GM12891 (cell line): ENCODE measurements around the gene MAB21L4.

Source experiments
- DNase-seq: peaks from one replicate; pipeline ENCODE4 v3.0.0; 2011; ENCODE audit warnings: low spot score; ENCODE audit not compliant: insufficient read length
- FAIRE-seq: peaks from 2 replicates; lab custom pipeline; 2011; peaks lifted over from hg19 to GRCh38; lab: Jason Lieb, UNC
- PAX5 ChIP-seq: IDR thresholded peaks from 2 replicates; pipeline ENCODE4 v1.6.1; 2011; ENCODE audit warnings: low read length, moderate library complexity, mild to moderate bottlenecking; ENCODE audit not compliant: insufficient read depth, severe bottlenecking
- POLR2A ChIP-seq: IDR thresholded peaks from 2 replicates; pipeline ENCODE4 v1.6.1; 2011; ENCODE audit warnings: low read depth, low read length, control low read depth
- POLR2AphosphoS5 ChIP-seq: IDR thresholded peaks from 2 replicates; pipeline ENCODE4 v1.6.1; 2011; ENCODE audit warnings: low read depth, low read length, control low read depth
- POU2F2 ChIP-seq: IDR thresholded peaks from 2 replicates; pipeline ENCODE4 v1.6.1; 2011; ENCODE audit warnings: low read depth, mild to moderate bottlenecking, control low read depth, low read length, moderate library complexity
- SPI1 ChIP-seq: IDR thresholded peaks from 2 replicates; pipeline ENCODE4 v1.6.1; 2011; ENCODE audit warnings: low read depth, low read length, control low read depth
- TAF1 ChIP-seq: IDR thresholded peaks from 2 replicates; pipeline ENCODE4 v1.6.1; 2011; ENCODE audit warnings: low read depth, low read length, control low read depth

MAB21L4 gene

DNA sequence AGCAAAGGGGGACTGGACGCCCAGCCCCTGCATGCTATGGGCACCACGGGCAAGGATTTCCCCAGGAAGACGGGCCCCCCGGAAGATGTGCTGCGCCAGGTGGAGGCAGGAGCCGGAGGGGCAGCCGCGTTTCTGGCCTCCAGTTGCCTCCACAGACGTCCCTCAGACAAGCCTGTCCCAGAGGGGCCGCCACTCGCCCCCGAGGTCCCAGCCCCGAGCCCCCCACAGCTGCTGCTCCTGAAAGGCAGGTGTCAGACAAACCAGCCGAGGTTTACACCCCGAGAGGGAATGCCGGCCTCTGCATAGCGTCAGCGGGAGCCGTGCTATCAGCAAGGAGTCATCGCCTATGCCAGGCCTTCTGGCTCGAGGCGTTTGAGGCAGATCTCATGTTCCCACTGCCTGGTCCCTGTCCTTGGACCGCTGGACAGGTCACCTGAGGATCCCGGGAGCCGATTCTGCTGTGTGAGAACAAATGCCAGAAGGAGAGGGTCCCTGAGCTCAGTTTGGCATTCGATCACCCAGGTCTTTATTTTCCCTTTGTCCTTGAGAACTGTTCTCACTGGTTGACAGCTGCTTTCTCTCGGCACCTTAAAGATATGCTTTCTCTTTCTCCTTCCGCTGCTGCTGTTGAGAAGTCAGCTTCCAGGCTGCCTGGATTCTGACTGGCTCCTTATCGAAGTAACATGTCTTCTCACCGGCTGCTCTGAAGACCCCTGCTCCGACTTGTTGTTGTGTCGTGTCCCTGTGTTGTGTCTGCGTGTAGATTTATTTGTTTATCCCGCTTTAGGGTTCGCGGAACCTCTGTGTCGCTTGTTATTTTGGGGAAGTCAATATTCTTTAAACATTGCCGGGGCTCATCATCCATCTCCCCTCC is 30.8 kb upstream of the MAB21L4 start:
- DNase-seq (no peak), FAIRE-seq (no peak)

DNA sequence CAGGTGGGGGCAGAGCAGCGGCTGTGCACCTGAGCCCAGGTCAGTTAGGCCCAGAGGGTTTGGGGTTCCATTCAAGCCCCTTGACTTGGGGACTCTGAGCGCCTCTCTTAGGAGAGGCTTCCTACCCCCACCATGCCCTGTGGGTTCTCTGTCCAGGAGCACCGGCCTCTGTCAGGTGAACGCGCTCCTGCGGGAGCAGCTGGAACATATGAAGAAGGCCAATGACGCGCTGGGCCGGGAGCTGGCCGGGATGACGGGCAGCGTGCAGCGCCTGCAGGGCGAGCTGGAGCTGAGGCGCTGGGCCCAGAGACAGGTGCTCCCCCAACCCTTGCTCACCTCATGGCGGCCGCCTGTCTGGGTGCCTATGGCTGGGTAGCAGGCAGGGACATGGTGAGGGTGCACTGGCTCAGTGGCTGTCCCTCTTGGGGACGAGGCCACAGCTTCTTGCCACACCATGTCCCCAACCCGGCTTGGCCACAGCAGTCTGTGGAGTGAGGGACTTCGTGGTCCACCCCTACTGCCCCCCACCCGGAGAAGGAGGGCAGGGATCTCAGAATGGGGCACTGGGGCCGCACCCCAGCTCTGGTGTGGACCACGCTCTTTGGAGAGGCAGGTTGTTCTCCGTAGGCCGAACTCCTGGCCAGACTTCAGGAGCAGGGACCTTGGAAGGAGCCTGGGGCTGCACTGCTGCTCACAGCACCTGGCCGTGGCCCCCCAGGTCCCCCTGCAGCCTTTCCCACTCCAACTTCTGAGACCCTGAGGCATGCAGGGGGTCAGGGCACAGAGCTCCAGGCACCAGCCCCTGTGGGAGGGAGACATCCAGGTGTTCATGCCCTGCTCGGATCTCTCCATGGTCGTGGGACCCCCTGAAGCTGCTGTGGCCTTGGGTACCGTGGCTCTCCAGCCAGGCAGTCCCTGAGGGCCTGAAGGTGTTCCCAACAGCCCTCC is 29.9 kb upstream of the MAB21L4 start:
- no peak for FAIRE-seq
- no peak for TF ChIP-seq PAX5
- no peak for TF ChIP-seq SPI1
- no peak for DNase-seq

More for the DNA sequence above, 30.8 kb upstream of the MAB21L4 start:
- TF ChIP-seq SPI1 (no peak), PAX5 (no peak), POU2F2 (no peak), TAF1 (no peak), POLR2AphosphoS5 (no peak), POLR2A (no peak)

DNA sequence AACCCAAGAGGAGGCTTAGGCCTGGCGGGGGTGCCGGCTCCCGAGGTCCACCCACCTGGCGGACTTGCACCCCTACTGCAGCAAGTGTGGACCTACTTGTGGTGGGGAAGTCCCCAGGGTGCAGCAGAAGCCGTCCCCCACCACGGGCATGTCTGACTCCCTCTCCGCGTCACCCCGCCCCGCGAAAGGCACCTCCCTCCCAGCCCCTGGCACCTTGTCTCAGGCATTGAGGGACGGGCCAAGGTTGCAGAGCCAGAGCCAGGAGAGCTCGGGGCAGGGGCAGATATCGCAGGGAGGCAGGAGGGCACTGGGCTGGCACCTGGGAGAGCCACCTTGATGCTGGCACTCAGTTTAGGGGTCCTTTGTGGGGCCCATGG is 29.2 kb upstream of the MAB21L4 start:
- FAIRE-seq (no peak), DNase-seq (no peak)
- no peak for TF ChIP-seq POU2F2
- TF ChIP-seq POLR2A, result no peak
- TF ChIP-seq PAX5, result no peak
- no peak for TF ChIP-seq POLR2AphosphoS5
- no peak for TF ChIP-seq SPI1
- no peak for TF ChIP-seq TAF1

DNA sequence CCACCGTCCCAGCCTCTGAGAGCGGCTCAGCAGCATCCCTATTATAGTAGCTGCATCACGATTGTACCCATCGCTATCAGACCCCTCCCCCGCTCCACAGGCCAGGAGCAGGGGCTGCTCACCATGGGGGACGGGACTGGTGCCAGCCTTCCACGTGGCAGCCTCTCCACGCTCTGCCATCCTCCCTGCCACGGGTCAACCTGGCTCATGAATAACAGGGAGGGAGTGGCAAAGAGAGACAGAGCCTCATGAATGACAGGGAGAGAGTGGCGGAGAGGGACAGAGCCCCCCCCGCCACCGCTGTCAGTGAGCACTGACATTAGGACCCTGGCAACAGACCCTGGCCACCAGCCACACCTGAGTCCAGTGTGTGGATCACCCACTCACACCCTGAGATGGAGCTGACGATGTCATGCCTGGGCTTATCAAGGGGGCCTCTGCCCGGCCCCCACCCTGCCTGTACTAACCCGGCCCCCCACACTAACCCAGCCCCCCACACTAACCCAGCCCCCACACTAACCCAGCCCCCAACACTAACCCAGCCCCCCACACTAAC is 27.1 kb upstream of the MAB21L4 start:
- no peak for DNase-seq
- no peak for TF ChIP-seq POLR2A
- no peak for TF ChIP-seq TAF1
- TF ChIP-seq POU2F2, result no peak
- no peak for TF ChIP-seq SPI1
- no peak for TF ChIP-seq POLR2AphosphoS5
- no peak for TF ChIP-seq PAX5
- FAIRE-seq, result no peak

DNA sequence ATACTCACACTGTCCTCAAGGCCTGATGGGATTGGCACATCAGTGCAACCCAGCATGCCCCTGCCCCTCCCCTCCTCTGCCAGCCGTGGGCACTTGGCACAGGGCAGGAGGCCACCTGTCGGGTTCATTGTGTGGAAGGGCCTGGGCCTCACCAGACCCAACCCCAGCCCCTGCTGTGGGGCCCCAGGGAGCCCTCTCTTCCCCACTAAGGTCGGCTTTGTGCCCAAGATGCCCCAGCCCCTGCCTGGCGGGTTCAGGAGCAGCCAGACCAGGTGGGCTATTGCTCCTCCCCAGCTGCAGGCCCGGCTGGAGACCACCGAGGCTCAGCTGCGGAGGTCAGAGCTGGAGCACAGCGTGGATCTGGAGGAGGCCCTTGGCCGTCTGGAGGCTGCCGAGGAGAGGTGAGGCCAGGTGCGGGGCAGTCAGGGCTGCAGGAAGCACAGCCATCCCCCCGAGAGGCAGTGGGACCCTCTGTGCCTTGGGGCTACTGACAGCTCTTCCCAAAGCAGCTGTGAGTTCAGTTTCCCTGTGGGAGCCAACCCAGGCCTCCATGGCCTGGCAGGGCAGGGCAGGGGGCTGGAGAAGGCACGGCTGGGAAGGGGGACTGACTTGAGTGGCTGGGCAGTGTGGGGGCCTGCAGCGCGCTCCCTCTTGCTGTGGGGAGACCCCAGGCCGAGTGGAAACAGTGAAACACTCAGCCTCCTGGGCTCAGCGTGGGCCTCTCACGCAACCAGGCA is 26.5 kb upstream of the MAB21L4 start:
- TF ChIP-seq POLR2A (no peak), POU2F2 (no peak), TAF1 (no peak)
- FAIRE-seq, result no peak
- DNase-seq, result no peak

DNA sequence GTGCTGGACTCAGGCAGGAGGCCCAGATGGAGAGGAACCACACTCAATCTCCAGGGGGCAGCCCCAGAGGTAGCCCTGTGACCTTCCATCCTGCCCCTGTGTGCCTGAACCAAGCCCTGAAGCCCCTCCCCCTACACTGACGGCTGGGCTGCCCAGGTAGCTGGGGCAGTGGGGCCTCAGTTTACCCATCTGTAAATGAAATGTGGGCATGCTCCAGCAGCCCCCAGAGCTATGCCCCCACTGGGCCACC is 26.0 kb upstream of the MAB21L4 start:
- DNase-seq (no peak), FAIRE-seq (no peak)
- TF ChIP-seq TAF1 (no peak), POLR2A (no peak), PAX5 (no peak), SPI1 (no peak), POLR2AphosphoS5 (no peak), POU2F2 (no peak)

DNA sequence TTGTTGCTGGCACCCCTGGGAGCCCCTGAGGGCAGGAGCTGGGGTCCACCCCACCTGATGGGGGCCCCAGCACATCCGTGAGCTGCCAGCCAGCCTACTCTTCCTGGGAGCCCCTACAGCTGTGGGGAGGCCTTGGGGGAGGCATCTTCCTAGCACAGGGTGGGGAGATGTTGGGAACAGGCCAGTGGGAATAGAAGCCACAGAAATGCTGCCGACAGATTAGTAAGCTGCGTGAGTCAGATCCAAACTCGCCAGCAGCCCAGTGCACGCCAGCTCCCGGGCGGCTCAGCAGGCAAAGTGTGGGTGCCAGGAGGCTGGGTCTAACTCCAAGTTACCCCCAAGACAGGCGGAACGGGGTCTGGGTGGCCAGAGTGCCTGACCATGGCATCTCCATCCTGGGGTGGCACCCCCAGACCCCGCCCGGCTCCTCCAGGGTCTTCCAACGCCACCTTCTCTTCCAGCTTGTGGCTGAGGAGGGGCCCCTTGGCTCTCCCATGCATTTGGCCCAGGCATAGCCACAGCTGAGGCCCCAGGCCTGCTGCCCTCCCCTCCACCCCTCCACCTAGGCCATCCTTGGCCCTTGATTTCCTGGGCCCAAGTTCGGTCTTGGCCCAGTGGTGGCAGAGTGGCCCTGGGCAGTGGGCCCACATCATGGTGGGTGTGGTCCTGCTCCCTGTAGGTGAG is 25.5 kb upstream of the MAB21L4 start:
- no peak for TF ChIP-seq PAX5
- TF ChIP-seq SPI1, result no peak
- no peak for TF ChIP-seq TAF1
- no peak for TF ChIP-seq POU2F2
- TF ChIP-seq POLR2AphosphoS5, result no peak
- TF ChIP-seq POLR2A, result no peak
- FAIRE-seq (no peak), DNase-seq (no peak)

DNA sequence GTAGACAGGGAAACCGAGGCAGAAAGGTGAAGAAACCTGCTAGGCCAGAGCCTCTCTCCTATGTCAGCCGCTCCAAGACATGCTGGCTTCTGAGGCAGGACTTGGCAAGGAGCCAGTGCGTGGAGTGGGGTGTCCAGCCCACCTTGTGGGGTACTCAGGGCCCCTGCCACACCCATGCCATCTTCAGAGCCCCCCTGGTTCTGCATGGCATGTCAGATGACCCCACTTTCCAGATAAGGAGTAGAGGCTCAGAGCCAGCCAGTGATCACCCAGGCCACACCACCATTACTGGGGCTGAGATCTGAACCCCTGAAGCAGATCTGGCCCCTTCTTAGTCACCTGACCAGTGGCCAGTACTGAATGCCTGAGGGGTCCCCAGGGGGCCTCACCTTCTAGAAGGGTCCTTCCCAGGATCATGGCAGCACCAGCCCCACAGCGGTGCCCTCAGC is 24.9 kb upstream of the MAB21L4 start:
- DNase-seq (no peak), FAIRE-seq (no peak)
- TF ChIP-seq POU2F2, result no peak
- no peak for TF ChIP-seq POLR2A
- no peak for TF ChIP-seq SPI1
- TF ChIP-seq POLR2AphosphoS5, result no peak
- no peak for TF ChIP-seq TAF1
- no peak for TF ChIP-seq PAX5
